AG10803 (cell line): Measurements from ENCODE around the gene JPH3.
A peak's percentile ranks its signal among the peaks of the same experiment; 100 is the strongest.

ENCODE experiments used
- DNase-seq: peaks from one replicate; pipeline ENCODE4 v3.0.0; 2010; ENCODE audit warnings: low read depth
- H3K4me3 ChIP-seq: 2 replicates; pipeline ENCODE4 v1.5.1; 2011; ENCODE audit warnings: mild to moderate bottlenecking, low read length, control low read depth
- CTCF ChIP-seq: conservative IDR thresholded peaks from 2 replicates; pipeline ENCODE4 v1.5.1; 2011; ENCODE audit warnings: mild to moderate bottlenecking, low read length, control low read depth, inconsistent platforms

Gene JPH3

DNA sequence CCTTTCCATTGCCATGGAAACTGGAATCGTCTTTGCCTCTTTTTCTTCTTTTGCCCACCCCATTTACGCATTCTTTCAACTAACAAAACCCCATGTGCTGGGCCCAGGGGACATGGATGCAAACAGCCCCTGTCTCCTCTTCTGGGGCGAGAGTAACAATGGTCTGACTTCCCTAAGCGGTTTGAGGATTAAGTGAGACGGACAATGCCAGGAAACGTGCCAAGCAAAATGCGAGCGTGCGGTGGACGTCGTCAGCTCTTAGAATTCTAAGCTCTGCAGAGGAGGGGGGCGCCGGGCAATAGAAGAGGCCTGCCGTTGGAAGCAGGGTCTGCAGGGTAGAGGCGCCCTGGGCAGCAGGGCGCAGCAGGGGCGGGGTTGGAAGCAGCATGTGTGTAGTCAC lies 42.4 kb upstream of the JPH3 start:
- no peak for TF ChIP-seq CTCF

GRCh38 chr16:87560428-87561199 lies 41.7 kb upstream of the JPH3 start:
- peak; percentile 39 for DNase-seq
- no peak overlapping the region for H3K4me3 ChIP-seq
- TF ChIP-seq CTCF: no peak

More for the DNA sequence above, 42.4 kb upstream of the JPH3 start:
- H3K4me3 ChIP-seq: no peak overlapping the region
- no peak for DNase-seq

DNA sequence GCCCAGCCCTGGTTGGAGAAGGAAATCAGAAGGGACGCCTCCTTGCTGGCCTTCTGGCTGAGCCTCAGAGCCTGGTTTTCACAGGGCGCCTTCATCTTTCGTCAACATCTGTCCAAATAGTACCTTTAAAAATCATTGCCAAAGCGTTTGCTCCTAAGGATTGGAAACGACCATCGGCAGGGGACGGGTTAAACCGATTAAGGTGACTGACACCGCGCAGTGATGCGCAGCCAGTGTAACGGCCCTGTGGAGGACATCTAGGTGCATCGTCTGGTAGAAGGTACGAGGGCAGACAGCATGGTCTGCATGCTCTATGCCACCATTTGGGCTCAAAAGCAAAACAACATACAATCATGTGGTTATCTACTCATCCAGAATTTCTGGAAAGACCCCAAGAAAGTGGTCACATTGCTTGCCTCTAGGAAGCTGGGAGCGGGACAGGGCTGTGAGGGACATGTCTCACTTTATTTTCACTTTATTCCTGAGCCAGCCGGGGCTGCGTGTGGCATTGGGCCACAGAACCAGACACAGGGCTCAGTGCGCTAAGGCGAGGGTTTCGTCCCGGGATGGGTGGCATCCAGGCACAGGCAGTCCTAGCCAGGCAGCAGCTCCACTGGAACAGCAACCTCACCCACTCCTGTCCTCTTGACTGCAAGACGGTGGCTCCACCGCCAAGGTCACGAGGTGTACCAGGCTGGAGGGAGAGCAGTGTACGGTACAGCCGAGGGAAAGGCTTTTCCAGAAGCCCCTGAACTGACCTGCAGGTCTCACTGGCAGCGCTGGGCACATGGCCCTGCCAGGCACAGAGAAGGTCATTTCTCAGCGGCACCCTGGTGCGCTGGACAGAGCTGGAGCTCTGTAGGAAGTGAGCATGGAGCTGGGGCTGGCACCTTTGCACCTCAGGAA lies 40.9 kb upstream of the JPH3 start:
- DNase-seq: no peak
- H3K4me3 ChIP-seq: no peak overlapping the region
- TF ChIP-seq CTCF: no peak

DNA sequence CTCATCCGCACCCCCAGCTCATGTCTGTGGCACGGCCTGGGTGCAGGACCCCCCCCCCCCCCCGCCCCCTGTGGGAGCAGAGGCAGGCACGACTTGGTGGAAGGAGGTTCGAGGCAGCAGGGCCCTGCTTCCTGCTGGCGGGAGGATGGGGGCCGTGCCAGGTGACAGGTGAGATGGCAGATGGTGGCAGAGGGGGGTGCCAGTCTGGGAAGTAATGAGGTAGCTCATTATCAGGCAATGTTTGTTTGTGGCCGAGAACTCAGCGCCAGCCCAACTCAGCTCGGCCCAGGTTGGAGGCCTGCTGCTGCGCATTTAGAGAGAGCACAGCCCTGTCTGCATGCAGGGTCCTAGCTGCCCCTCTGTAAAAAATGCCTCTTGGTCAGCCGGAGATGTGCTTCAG lies 40.1 kb upstream of the JPH3 start:
- H3K4me3 ChIP-seq: no peak overlapping the region
- TF ChIP-seq CTCF: no peak
- DNase-seq: no peak

- DNase-seq: no peak
- no peak for TF ChIP-seq CTCF
- H3K4me3 ChIP-seq: no peak overlapping the region
Observed at GRCh38 chr16:87563022-87563421, 39.3 kb upstream of the JPH3 start.

DNA sequence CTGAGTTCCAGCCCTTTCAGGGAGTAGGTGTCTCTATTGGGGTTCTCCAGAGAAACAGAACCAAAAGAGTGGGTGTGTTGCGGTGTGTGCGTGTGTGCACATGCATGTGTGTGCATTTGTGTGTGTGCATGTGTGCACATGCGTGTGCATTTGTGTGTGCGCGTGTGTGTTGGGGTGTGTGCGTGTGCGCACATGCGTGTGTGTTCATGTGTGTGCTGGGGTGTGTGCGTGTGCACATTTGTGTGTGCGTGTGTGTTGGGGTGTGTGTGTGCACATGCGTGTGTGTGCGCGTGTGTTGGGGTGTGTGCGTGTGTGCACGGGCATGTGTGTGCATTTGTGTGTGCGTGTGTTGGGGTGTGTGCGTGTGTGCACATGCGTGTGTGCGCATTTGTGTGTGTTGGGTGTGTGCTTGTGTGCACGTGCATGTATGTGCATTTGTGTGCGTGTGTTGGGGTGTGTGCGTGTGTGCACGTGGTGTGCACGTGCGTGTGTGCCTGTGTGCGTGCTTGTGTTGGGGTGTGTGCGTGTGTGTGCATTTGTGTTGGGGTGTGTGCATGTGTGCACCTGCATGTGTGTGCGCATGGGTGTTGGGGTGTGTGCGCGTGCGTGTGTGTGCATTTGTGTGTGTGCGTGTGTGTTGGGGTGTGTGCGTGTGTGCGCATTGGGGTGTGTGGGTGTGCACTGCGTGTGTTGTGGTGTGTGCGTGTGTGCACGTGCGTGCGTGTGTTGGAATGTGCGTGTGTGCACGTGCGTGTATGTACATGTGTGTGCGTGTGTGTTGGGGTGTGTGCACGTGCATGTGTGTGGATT lies 38.4 kb upstream of the JPH3 start:
- no peak overlapping the region for H3K4me3 ChIP-seq
- no peak for TF ChIP-seq CTCF
- DNase-seq: no peak
